ENCODE measurements around the gene SLC22A14. TPM values are rescaled to one million over a fixed set of nuclear protein-coding genes. Genes with fewer than 3 reads are reported as not detected.

Gene SLC22A14
- total and polyA plus RNA-seq, 10 of the 15 experiments (the other 5 are each of a cell fraction or from before 2014, with no cell fraction given) = not detected

DNA sequence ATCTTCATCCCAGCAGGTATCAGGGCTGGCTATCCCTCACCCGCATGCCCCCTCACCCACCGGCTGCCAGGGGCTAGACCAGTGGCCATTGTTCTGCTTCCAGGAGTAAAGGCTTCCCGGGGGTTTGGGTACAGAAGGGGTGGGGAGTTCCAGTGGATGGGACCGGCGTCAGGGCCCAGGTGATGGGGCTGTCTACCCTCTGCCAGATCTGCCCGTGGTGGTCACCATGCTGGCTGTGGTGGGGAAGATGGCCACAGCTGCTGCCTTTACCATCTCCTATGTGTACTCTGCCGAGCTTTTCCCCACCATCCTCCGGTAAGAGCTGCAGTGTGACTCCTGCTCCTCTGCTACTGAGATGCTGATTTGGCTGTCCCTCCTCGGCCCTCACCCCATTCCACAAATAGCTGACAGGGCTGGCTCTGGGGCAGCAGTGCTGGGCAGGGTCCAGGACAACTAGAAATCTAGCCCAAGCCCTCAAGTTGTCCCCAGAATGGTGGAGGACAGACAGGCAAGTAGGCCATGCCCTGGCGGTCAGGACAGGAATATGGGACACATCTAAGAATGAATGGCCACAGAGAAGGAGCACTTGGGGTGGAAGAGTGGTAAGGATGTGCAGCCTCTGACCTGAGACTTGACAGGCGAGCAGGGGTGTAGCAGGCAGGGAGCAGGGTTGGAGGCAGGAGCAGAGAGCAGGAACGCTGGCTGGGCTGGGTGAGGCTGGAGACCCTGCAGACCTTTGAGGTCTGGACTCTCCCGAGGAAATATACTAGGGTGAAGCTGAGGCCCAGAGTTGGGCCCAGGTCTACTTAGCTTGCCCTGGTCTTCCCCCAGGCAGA lies 5.8 kb upstream of the SLC22A14 start (continued):
- TF ChIP-seq ZNF24 (IDR thresholded peaks at IDR 0.05) (no peak), SPI1 (IDR thresholded peaks at IDR 0.05; ENCODE audit: borderline replicate concordance, insufficient read depth, low read depth, low read length) (no peak), BACH1 (IDR thresholded peaks at IDR 0.05; ENCODE audit: borderline replicate concordance) (no peak), POLR2AphosphoS5 (IDR thresholded peaks at IDR 0.05; ENCODE audit: low read length) (no peak), MXI1 (IDR thresholded peaks at IDR 0.05; ENCODE audit: low read depth, low read length) (no peak), ZNF207 (IDR thresholded peaks at IDR 0.05; ENCODE audit: borderline replicate concordance) (no peak), TCF3 (IDR thresholded peaks at IDR 0.05; ENCODE audit: borderline replicate concordance, insufficient read depth, low read depth, low read length) (no peak)

DNA sequence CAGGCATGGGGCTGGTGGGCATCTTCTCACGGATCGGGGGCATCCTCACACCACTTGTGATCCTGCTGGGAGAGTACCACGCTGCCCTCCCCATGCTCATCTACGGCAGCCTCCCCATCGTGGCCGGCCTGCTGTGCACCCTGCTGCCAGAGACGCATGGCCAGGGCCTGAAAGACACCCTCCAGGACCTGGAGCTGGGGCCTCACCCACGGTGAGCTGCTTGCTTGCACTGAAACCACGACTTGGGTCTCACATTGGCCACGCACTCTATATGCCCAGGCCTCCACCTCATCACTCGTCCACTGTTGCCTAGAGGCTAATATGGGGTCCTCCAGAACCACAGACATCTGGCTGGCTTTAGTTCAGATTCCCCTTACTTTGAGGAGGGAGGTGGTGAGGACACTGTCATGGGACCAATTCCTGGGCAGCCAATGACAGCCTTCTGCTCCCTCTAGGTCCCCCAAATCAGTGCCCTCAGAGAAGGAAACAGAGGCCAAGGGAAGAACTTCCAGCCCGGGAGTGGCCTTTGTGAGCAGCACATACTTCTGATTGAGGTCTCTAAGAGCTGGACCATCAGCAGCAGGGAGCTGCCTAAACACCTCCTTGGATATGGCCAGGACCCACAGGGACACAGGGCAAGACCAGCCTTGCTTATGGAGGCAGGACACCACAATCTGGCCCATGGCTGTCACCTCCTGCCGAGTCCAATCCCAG lies 5.0 kb upstream of the SLC22A14 start:
- ATAC-seq (no peak), DNase-seq (ENCODE audit: low read depth, low spot score) (no peak), FAIRE-seq (no peak)
- intact Hi-C loops (cut with micrococcal nuclease; ENCODE audit: unreplicated experiment) (no loop called here), in situ Hi-C loops (cut with MboI) (no loop called here)
- 62% methylated on average over 13 of the region's 13 CpGs for WGBS (ENCODE audit: insufficient coverage, insufficient replicate concordance, low lambda C conversion rate, missing lambda C conversion rate)
- POLR2A ChIA-PET = no interaction called here
- SMC1A ChIA-PET (ENCODE audit: uncharacterized antibody, unreplicated experiment) = no interaction called here
- BruUV-seq (replicated peaks) = no TSS peak
- Histone ChIP-seq H4K20me1 (ENCODE audit: control insufficient read depth, insufficient read depth) (no peaks in the 10 kb centered on the region), H3K4me3 (no peak overlapping the region), H3K9me3 (replicated peaks; ENCODE audit: control insufficient read depth, insufficient read depth, low read length) (no peaks in the 10 kb centered on the region; the same call in 2 of the 3 replicates), H3K4me1 (ENCODE audit: control insufficient read depth, insufficient read depth, low read length) (no peaks in the 10 kb centered on the region), H3K36me3 (ENCODE audit: control insufficient read depth in 2 of 2, insufficient read depth in 2 of 2, low read length in 1 of 2) (no peaks in the 10 kb centered on the region), H3K27me3 (replicated peaks in 1 of 2; ENCODE audit: control insufficient read depth in 2 of 2, insufficient read depth in 2 of 2, low read length in 1 of 2) (no peaks in the 10 kb centered on the region; a peak in 1 of 4 replicates), H3K4me2 (ENCODE audit: control insufficient read depth, insufficient read depth) (no peak overlapping the region), H3K27ac (ENCODE audit: control insufficient read depth, insufficient read depth) (no peak overlapping the region), H3K9ac (ENCODE audit: control insufficient read depth, insufficient read depth, low read length) (no peak overlapping the region), H2AFZ (ENCODE audit: control insufficient read depth, low read depth, low read length) (no peak overlapping the region), H3K79me2 (ENCODE audit: control insufficient read depth, insufficient read depth, low read length) (no peaks in the 10 kb centered on the region)
- CTCF ChIA-PET = interaction anchor here (1.0 kb wide), 1 partner anchor 27 kb away, joined by 3 read pairs; no protein-coding TSS in a partner anchor
- RAD21 ChIA-PET (ENCODE audit: unreplicated experiment) = no interaction called here
- no peak for TF ChIP-seq EP300 (IDR thresholded peaks at IDR 0.05; ENCODE audit: borderline replicate concordance in 1 of 2, control insufficient read depth in 1 of 2, low read depth in 2 of 2, low read length in 2 of 2)
